Neuronal stem cell (in vitro differentiated cells): ENCODE measurements around the gene APOA1.

Experiments
- DNase-seq: peaks from one replicate; pipeline ENCODE4 v3.0.0-alpha.2; 2013; ENCODE audit warnings: low spot score
- H2AFZ ChIP-seq: one replicate; pipeline ENCODE4 v1.6.1; 2013; ENCODE audit warnings: mild to moderate bottlenecking, low read length, inconsistent platforms
- H2AK5ac ChIP-seq: 2 replicates; pipeline ENCODE4 v1.6.1; 2013; ENCODE audit warnings: low read depth, mild to moderate bottlenecking, inconsistent platforms, low read length, moderate library complexity, mixed read lengths
- H2BK120ac ChIP-seq: 2 replicates; pipeline ENCODE4 v1.6.1; 2013; ENCODE audit warnings: low read depth, mild to moderate bottlenecking, inconsistent platforms, low read length, moderate library complexity, mixed read lengths
- H2BK12ac ChIP-seq: one replicate; pipeline ENCODE4 v1.6.1; 2013; ENCODE audit warnings: low read length, inconsistent platforms
- H2BK15ac ChIP-seq: 2 replicates; pipeline ENCODE4 v1.6.1; 2013; ENCODE audit warnings: mild to moderate bottlenecking, low read length, inconsistent platforms, mixed read lengths
- H2BK5ac ChIP-seq: one replicate; pipeline ENCODE4 v1.6.1; 2013; ENCODE audit warnings: inconsistent platforms, mild to moderate bottlenecking, low read length, moderate library complexity
- H3K14ac ChIP-seq: one replicate; pipeline ENCODE4 v1.6.1; 2013; ENCODE audit warnings: low read length, inconsistent platforms
- H3K18ac ChIP-seq: 2 replicates; pipeline ENCODE4 v1.6.1; 2013; ENCODE audit warnings: low read length, inconsistent platforms
- H3K23ac ChIP-seq: 2 replicates; pipeline ENCODE4 v1.6.1; 2013; ENCODE audit warnings: low read depth, mild to moderate bottlenecking, mixed read lengths, low read length, inconsistent platforms; ENCODE audit not compliant: poor library complexity
- H3K27ac ChIP-seq: replicated peaks from 3 replicates; pipeline ENCODE4 v1.5.1; 2013; ENCODE audit warnings: low read length, inconsistent platforms
- H3K27me3 ChIP-seq, 3 experiments: 2 replicates each; pipeline ENCODE4 v1.6.1; 2013; ENCODE audit warnings: low read length in 3 of 3, mild to moderate bottlenecking in 2 of 3, inconsistent platforms in 1 of 3, low read depth in 1 of 3, mixed read lengths in 1 of 3, moderate library complexity in 1 of 3; ENCODE audit not compliant: control insufficient read depth in 3 of 3, insufficient read depth in 3 of 3
- H3K36me3 ChIP-seq, 2 donors: replicated peaks in 1 of 2; 2 replicates each; pipeline ENCODE4 v1.6.1; 2013; ENCODE audit warnings: low read length in 2 of 2; ENCODE audit not compliant: control insufficient read depth in 2 of 2, insufficient read depth in 2 of 2
- H3K4ac ChIP-seq: 2 replicates; pipeline ENCODE4 v1.6.1; 2013; ENCODE audit warnings: inconsistent platforms, mild to moderate bottlenecking, low read length, moderate library complexity
- H3K4me1 ChIP-seq, 2 donors: 1 replicate in 1 of 2; 2 replicates in 1 of 2; pipeline ENCODE4 v1.6.1; 2013; ENCODE audit warnings: low read length in 2 of 2, low read depth in 1 of 2; ENCODE audit not compliant: control insufficient read depth in 2 of 2, insufficient read depth in 1 of 2
- H3K4me2 ChIP-seq: one replicate; pipeline ENCODE4 v1.6.1; 2013; ENCODE audit warnings: mild to moderate bottlenecking, low read length, inconsistent platforms; ENCODE audit not compliant: insufficient read depth, poor library complexity, severe bottlenecking
- H3K4me3 ChIP-seq, 2 donors: 2 replicates each; pipeline ENCODE4 v1.5.1; 2013; ENCODE audit warnings: low read length in 2 of 2, mild to moderate bottlenecking in 2 of 2, inconsistent platforms in 1 of 2, moderate library complexity in 1 of 2
- H3K79me1 ChIP-seq: one replicate; pipeline ENCODE4 v1.6.1; 2013; ENCODE audit warnings: low read depth, mild to moderate bottlenecking, inconsistent platforms, low read length, moderate library complexity
- H3K9ac ChIP-seq: one replicate; pipeline ENCODE4 v1.6.1; 2013; ENCODE audit warnings: mild to moderate bottlenecking, low read depth, low read length, inconsistent platforms; ENCODE audit not compliant: poor library complexity
- H3K9me3 ChIP-seq, 2 donors: replicated peaks in 1 of 2; 2 replicates each; pipeline versions ENCODE3 to v1.6.1; 2013; ENCODE audit warnings: low read length in 2 of 2, mild to moderate bottlenecking in 2 of 2, inconsistent platforms in 1 of 2, low read depth in 1 of 2, mixed read lengths in 1 of 2, moderate library complexity in 1 of 2; ENCODE audit not compliant: control insufficient read depth in 2 of 2, insufficient read depth in 1 of 2
- H4K8ac ChIP-seq: one replicate; pipeline ENCODE4 v1.6.1; 2013; ENCODE audit warnings: low read depth, mild to moderate bottlenecking, inconsistent platforms, low read length, moderate library complexity
- H4K91ac ChIP-seq: one replicate; pipeline ENCODE4 v1.6.1; 2013; ENCODE audit warnings: low read length, low read depth, mild to moderate bottlenecking, inconsistent platforms; ENCODE audit not compliant: poor library complexity
- WGBS, 2 donors: extraction: QIAGEN DNeasy Blood & Tissue Kit; methylation state at CpG; one replicate each; pipeline ENCODE4 v1.1.7; 2013; ENCODE audit warnings: missing lambda C conversion rate in 2 of 2, mixed read lengths in 1 of 2; ENCODE audit not compliant: insufficient read length in 2 of 2, insufficient replicate concordance in 1 of 2; ENCODE audit errors: extremely low coverage in 2 of 2; 5-methylcytosine and 5-hydroxymethylcytosine counted together

The APOA1 gene

GRCh38 chr11:116792869-116793771 is 44.3 kb downstream of the APOA1 start:
- no peak overlapping the region for H4K8ac ChIP-seq
- no peak overlapping the region for H3K27ac ChIP-seq
- H3K14ac ChIP-seq = no peak overlapping the region
- no peak overlapping the region for H2BK120ac ChIP-seq
- no peak for DNase-seq
- H3K9ac ChIP-seq = no peak overlapping the region
- H3K23ac ChIP-seq = no peak overlapping the region
- no peak overlapping the region for H2AK5ac ChIP-seq
- no peaks in the 10 kb centered on the region for H3K9me3 ChIP-seq
- H3K4me1 ChIP-seq = peaks cover 3 to 13% of the 10 kb centered on the region in 2 donors
- H2AFZ ChIP-seq = peak overlapping the region; percentile 46
- no peak overlapping the region for H2BK5ac ChIP-seq
- H2BK15ac ChIP-seq = no peak overlapping the region
- H3K79me1 ChIP-seq = no peaks in the 10 kb centered on the region
- H4K91ac ChIP-seq = no peak overlapping the region
- peaks cover 0 to 12% (median 3%) of the 10 kb centered on the region in 3 experiments for H3K27me3 ChIP-seq
- no peak overlapping the region for H2BK12ac ChIP-seq
- no peaks in the 10 kb centered on the region for H3K36me3 ChIP-seq
- H3K4ac ChIP-seq = no peak overlapping the region
- WGBS, 2 donors = no CpG with 5 or more reads among the region's 8 CpGs
- H3K4me2 ChIP-seq = no peak overlapping the region
- no peak overlapping the region for H3K18ac ChIP-seq
- no peak overlapping the region for H3K4me3 ChIP-seq

GRCh38 chr11:116792144-116792868 is 45.1 kb downstream of the APOA1 start:
- Histone ChIP-seq H4K8ac (no peak overlapping the region), H3K14ac (no peak overlapping the region), H3K4me2 (no peak overlapping the region), H2BK120ac (no peak overlapping the region), H3K27ac (no peak overlapping the region), H3K36me3 (no peaks in the 10 kb centered on the region), H3K79me1 (no peaks in the 10 kb centered on the region), H2AK5ac (peak overlapping the region; percentile 49), H3K4me1 (peaks cover 3 to 14% of the 10 kb centered on the region in 2 donors), H3K18ac (no peak overlapping the region), H3K4ac (no peak overlapping the region), H3K4me3 (no peak overlapping the region), H2BK12ac (no peak overlapping the region), H2BK15ac (peak overlapping the region; percentile 95), H3K9me3 (no peaks in the 10 kb centered on the region), H2AFZ (no peak overlapping the region), H3K9ac (no peak overlapping the region), H2BK5ac (peak overlapping the region; percentile 33), H3K23ac (no peak overlapping the region), H4K91ac (no peak overlapping the region), H3K27me3 (peaks cover 0 to 12% (median 3%) of the 10 kb centered on the region in 3 experiments)
- no peak for DNase-seq
- WGBS, 2 donors = no CpG with 5 or more reads among the region's 8 CpGs

- no CpG with 5 or more reads among the region's 7 CpGs for WGBS, 2 donors
- peak within 1 kb of the TSS; percentile 37 for H3K23ac ChIP-seq
- H3K4me2 ChIP-seq = peak within 1 kb of the TSS; percentile 27
- peak within 1 kb of the TSS; percentile 33 for H2BK5ac ChIP-seq
- peaks cover 0 to 12% (median 3%) of the 10 kb centered on the region in 3 experiments for H3K27me3 ChIP-seq
- no peak within 1 kb of the TSS for H2BK120ac ChIP-seq
- H2AFZ ChIP-seq = peak within 1 kb of the TSS; percentile 84
- H3K18ac ChIP-seq = peak within 1 kb of the TSS; percentile 76
- no peak within 1 kb of the TSS for H3K27ac ChIP-seq
- H3K79me1 ChIP-seq = no peaks in the 10 kb centered on the region
- H3K9ac ChIP-seq = no peak within 1 kb of the TSS
- H3K36me3 ChIP-seq = peaks cover 0 to 3% of the 10 kb centered on the region in 2 donors
- no peaks in the 10 kb centered on the region for H3K9me3 ChIP-seq
- no peak within 1 kb of the TSS for H3K14ac ChIP-seq
- H2BK15ac ChIP-seq = peak within 1 kb of the TSS; percentile 95
- H3K4me1 ChIP-seq = peaks cover 7 to 17% of the 10 kb centered on the region in 2 donors
- H4K8ac ChIP-seq = no peak within 1 kb of the TSS
- no peak within 1 kb of the TSS for H3K4me3 ChIP-seq
- peak within 1 kb of the TSS; percentile 19 for H4K91ac ChIP-seq
- no peak within 1 kb of the TSS for H3K4ac ChIP-seq
- no peak within 1 kb of the TSS for H2BK12ac ChIP-seq
- no peak for DNase-seq
- peak within 1 kb of the TSS; percentile 49 for H2AK5ac ChIP-seq
Measured at GRCh38 chr11:116791813-116792143, 45.6 kb downstream of the APOA1 start, which contains the start of gene APOA5. Gene APOA5, minus strand, starts transcription at chr11:116791879. Its CDS starts 19 bp downstream, at chr11:116791860.
